ENCODE results near the gene OR10H1. TPM values are rescaled to one million over a fixed set of nuclear protein-coding genes. Genes with fewer than 3 reads are reported as not detected.
"Not testable (repeated sequence)": the region's sequence is repeated elsewhere in the genome, so short reads cannot be mapped to it uniquely, and the experiment has no call there.

Gene OR10H1
- total RNA-seq, 1 donor from 2014 or later, result 0.04 TPM

- Mint-ChIP-seq H3K4me3 (no peak overlapping the region), H3K27ac (no peak overlapping the region), H3K27me3 (ENCODE audit: low read depth) (no peaks in the 10 kb centered on the region), H3K9me3 (peaks cover 32% of the 10 kb centered on the region), H3K36me3 (peaks cover 5% of the 10 kb centered on the region), H3K4me1 (no peaks in the 10 kb centered on the region)
- no peak for DNase-seq (ENCODE audit: low spot score in 2 of 2, unreplicated experiment in 2 of 2)
- TF ChIP-seq, protein P1, sequence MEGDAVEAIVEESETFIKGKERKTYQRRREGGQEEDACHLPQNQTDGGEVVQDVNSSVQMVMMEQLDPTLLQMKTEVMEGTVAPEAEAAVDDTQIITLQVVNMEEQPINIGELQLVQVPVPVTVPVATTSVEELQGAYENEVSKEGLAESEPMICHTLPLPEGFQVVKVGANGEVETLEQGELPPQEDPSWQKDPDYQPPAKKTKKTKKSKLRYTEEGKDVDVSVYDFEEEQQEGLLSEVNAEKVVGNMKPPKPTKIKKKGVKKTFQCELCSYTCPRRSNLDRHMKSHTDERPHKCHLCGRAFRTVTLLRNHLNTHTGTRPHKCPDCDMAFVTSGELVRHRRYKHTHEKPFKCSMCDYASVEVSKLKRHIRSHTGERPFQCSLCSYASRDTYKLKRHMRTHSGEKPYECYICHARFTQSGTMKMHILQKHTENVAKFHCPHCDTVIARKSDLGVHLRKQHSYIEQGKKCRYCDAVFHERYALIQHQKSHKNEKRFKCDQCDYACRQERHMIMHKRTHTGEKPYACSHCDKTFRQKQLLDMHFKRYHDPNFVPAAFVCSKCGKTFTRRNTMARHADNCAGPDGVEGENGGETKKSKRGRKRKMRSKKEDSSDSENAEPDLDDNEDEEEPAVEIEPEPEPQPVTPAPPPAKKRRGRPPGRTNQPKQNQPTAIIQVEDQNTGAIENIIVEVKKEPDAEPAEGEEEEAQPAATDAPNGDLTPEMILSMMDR (IDR thresholded peaks at IDR 0.05; ENCODE audit: unreplicated experiment), result no peak
Observed at GRCh38 chr19:15831626-15832025, 16.2 kb upstream of the OR10H1 start.

- peaks cover 37% of the 10 kb centered on the region for H3K9me3 Mint-ChIP-seq
- H3K27me3 Mint-ChIP-seq (ENCODE audit: low read depth), result no peaks in the 10 kb centered on the region
- no peaks in the 10 kb centered on the region for H3K4me1 Mint-ChIP-seq
- TF ChIP-seq, protein P1 (IDR thresholded peaks at IDR 0.05; ENCODE audit: unreplicated experiment), result no peak
- H3K27ac Mint-ChIP-seq, result no peak overlapping the region
- no peak for DNase-seq (ENCODE audit: low spot score in 2 of 2, unreplicated experiment in 2 of 2)
- H3K36me3 Mint-ChIP-seq, result no peaks in the 10 kb centered on the region
- no peak overlapping the region for H3K4me3 Mint-ChIP-seq
Observed at GRCh38 chr19:15829786-15830185, 14.3 kb upstream of the OR10H1 start.

GRCh38 chr19:15829306-15829698, 13.8 kb upstream of the OR10H1 start:
- Mint-ChIP-seq H3K36me3 (no peaks in the 10 kb centered on the region), H3K4me1 (no peaks in the 10 kb centered on the region), H3K27ac (no peak overlapping the region), H3K27me3 (ENCODE audit: low read depth) (no peaks in the 10 kb centered on the region), H3K9me3 (peaks cover 41% of the 10 kb centered on the region), H3K4me3 (no peak overlapping the region)
- TF ChIP-seq, protein P1 (IDR thresholded peaks at IDR 0.05; ENCODE audit: unreplicated experiment), result no peak
- DNase-seq (ENCODE audit: low spot score in 2 of 2, unreplicated experiment in 2 of 2), result no peak

DNA sequence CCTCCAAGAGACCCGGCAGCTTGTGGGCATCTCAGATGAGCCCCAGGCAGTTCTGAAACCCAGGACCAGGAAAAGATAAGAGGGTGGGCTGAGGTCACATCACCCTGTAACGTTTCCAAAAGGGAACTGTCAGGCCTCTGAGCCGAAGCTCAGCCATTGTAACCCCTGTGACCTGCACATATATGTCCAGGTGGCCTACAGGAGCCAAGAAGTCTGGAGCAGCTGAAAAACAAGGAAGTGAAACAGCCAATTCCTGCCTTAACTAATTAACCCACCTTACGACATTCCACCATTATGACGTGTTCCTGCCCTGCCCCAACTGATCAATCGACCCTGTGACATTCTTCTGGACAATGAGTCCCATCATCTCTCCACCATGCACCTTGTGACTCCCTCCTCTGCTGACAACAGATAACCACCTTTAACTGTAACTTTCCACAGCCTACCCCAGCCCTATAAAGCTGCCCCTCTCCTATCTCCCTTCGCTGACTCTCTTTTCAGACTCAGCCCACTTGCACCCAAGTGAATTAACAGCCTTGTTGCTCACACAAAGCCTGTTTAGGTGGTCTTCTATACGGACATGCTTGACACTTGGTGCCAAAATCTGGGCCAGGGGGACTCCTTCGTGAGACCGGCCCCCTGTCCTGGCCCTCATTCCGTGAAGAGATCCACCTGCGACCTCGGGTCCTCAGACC, 13.3 kb upstream of the OR10H1 start:
- H3K4me1 Mint-ChIP-seq; H3K36me3 Mint-ChIP-seq; H3K27me3 Mint-ChIP-seq (ENCODE audit: low read depth); H3K4me3 Mint-ChIP-seq; DNase-seq (ENCODE audit: low spot score in 2 of 2, unreplicated experiment in 2 of 2); H3K27ac Mint-ChIP-seq: not testable (repeated sequence)
- H3K9me3 Mint-ChIP-seq, result peaks cover 47% of the 10 kb centered on the region

DNA sequence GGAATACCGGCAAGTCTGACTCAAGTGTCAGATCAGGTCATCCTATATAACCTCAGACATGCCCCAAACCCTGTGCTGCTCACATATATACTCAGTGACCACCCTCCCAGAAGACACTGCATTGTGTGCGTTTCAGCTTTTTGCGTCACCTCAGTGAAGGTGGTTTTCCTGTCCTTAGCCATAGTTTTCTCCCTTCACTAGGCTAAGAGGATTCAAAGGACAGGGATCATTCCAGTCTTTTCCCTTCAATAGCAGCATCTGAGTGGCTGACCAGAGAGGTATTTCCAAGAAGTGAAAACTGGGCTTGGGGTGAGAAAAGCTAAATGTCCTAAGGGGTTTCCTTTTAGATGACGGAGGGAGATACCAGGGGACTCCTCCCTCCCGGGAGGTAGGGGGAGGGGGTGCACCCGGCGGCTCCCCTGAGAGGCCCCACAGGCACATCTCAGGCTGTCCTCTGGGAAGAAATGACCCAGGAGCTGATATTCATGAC, 12.7 kb upstream of the OR10H1 start:
- H3K9me3 Mint-ChIP-seq, result peaks cover 49% of the 10 kb centered on the region
- no peaks in the 10 kb centered on the region for H3K27me3 Mint-ChIP-seq (ENCODE audit: low read depth)
- no peak overlapping the region for H3K27ac Mint-ChIP-seq
- TF ChIP-seq, protein P1 (IDR thresholded peaks at IDR 0.05; ENCODE audit: unreplicated experiment), result no peak
- H3K4me1 Mint-ChIP-seq, result no peaks in the 10 kb centered on the region
- no peak for DNase-seq (ENCODE audit: low spot score in 2 of 2, unreplicated experiment in 2 of 2)
- peaks cover 2% of the 10 kb centered on the region for H3K36me3 Mint-ChIP-seq
- H3K4me3 Mint-ChIP-seq, result no peak overlapping the region

- H3K9me3 Mint-ChIP-seq, result peaks cover 57% of the 10 kb centered on the region
- no peak overlapping the region for H3K27ac Mint-ChIP-seq
- H3K4me1 Mint-ChIP-seq, result no peaks in the 10 kb centered on the region
- H3K36me3 Mint-ChIP-seq, result peaks cover 2% of the 10 kb centered on the region
- no peaks in the 10 kb centered on the region for H3K27me3 Mint-ChIP-seq (ENCODE audit: low read depth)
- no peak for DNase-seq (ENCODE audit: low spot score in 2 of 2, unreplicated experiment in 2 of 2)
- no peak overlapping the region for H3K4me3 Mint-ChIP-seq
- TF ChIP-seq, protein P1 (IDR thresholded peaks at IDR 0.05; ENCODE audit: unreplicated experiment), result no peak
Observed at GRCh38 chr19:15825753-15826152, 10.3 kb upstream of the OR10H1 start.
